Measurements from ENCODE around the gene S1PR2.

S1PR2 gene

DNA sequence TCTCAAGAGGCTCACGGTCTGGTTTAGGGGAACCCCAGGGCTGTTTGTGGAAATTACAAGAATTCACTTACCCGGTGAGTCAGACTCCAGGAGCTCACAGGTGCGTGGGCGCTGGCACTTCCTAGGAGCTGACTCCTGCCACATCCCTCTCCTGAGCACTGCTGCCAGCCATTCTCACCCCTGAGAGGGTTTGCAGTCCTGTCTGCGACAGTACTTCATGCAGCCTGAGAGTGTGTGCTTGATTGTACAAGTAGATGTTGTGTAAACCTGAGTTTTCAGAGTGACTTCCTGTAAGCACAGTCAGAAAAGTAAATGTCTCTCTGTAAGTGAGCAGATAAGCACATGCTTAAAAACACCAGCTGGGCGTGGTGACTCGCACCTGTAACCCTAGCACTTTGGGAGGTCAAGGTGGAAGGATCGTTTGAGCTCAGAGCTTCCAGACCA lies 29.0 kb upstream of the S1PR2 start:
- no peak overlapping the region for H3K4me3 ChIP-seq (ENCODE audit: low read length)
- TF ChIP-seq, protein P1, sequence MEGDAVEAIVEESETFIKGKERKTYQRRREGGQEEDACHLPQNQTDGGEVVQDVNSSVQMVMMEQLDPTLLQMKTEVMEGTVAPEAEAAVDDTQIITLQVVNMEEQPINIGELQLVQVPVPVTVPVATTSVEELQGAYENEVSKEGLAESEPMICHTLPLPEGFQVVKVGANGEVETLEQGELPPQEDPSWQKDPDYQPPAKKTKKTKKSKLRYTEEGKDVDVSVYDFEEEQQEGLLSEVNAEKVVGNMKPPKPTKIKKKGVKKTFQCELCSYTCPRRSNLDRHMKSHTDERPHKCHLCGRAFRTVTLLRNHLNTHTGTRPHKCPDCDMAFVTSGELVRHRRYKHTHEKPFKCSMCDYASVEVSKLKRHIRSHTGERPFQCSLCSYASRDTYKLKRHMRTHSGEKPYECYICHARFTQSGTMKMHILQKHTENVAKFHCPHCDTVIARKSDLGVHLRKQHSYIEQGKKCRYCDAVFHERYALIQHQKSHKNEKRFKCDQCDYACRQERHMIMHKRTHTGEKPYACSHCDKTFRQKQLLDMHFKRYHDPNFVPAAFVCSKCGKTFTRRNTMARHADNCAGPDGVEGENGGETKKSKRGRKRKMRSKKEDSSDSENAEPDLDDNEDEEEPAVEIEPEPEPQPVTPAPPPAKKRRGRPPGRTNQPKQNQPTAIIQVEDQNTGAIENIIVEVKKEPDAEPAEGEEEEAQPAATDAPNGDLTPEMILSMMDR (IDR thresholded peaks at IDR 0.05; ENCODE audit: insufficient read depth, low read depth, low read length, missing control alignments), result no peak
- DNase-seq (ENCODE audit: low read depth), result peak; percentile 96

DNA sequence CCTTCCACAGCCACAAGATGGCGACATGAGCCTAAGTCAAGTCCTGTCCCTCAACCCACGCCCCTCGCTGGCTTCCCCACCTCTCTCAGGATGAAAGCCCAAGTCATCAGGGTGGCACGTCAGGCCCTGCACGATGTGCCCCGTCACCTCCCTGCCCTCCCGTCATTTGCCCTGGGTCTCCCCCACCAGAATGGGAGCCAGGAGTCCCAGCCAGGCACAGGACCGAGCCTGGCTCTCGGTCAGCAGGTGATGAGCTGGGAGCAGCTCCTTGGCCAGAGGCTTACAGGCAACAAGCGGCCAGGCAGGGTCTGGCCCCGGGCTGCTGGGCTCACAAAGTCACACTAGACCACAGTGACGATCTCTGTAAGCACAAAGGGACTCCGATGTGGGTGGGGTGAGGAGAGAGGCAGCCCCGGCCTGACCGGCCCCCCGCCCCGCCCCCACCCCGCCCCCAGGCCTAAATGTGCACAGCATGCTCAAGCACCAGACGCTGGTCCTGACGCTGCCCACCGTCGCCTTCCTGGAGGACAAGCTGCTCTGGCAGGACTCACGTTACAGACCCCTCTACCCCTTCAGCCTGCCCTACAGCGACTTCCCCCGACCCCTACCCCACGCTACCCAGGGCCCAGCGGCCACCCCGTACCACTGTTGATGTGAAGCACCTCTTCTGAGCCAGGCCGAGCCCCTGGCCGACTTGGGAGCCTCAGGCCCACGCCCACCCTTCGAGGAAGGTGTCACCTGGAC lies 28.2 kb upstream of the S1PR2 start:
- H3K4me3 ChIP-seq (ENCODE audit: low read length), result no peak overlapping the region
- peak; percentile 91 for DNase-seq (ENCODE audit: low read depth)
- TF ChIP-seq, protein P1 (IDR thresholded peaks at IDR 0.05; ENCODE audit: insufficient read depth, low read depth, low read length, missing control alignments), result peak; percentile 80

DNA sequence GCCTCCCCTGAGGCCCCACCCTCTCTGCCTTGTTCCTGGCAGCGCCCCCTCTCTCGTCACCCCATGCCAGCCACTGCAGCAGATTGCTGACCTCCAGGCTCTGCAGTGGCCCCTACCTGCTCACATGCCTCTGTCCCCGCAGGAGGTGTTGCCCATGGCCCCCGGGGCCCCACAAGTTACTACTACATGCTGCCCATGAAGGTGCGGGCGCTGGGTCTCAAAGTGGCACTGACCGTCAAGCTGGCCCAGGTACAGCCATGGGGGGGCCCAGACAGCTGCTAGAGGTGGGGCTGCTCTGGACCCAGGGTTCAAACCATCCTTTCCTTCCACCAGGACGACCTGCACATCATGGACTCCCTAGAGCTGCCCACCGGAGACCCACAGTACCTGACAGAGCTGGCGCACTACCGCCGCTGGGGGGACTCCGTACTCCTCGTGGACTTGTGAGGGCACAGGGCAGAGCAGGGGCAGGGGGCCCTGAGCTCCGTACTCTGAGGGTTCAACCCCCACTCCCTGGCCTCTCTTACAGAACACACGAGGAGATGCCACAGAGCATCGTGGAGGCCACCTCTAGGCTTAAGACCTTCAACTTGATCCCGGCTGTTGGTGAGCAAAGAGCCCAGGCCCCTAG lies 27.1 kb upstream of the S1PR2 start:
- no peak for DNase-seq (ENCODE audit: low read depth)
- TF ChIP-seq, protein P1 (IDR thresholded peaks at IDR 0.05; ENCODE audit: insufficient read depth, low read depth, low read length, missing control alignments), result no peak
- H3K4me3 ChIP-seq (ENCODE audit: low read length), result no peak overlapping the region

DNA sequence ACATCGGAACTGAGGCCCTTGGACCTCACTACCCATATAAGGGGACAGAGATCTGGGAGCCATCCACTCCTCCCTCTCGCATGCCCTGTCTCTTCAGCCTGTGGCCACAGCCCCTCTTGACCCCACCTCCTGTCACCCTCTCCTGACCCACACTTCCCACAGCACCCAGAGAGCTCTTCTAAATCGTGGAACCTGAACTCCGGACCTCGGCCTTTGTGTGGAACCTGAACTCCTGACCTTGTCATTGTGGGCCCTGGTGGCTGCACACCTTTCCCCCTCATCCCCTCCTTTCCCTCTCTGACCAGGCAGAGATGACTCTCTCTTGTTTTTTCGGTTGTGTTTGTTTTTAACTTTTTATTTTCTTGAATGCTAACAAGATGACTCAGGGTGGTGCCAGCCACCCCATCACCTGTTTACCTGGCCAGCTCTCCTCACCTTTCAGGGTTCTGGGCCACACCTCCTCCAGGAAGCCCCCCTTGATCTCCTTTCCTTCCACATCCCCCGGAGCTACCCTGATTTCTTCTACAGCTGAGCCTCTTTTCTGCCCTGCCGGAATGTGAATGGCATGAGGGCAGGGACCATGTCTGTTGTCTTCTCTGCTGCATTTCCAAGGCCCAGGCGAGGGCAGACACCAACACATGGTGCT lies 26.0 kb upstream of the S1PR2 start:
- TF ChIP-seq, protein P1 (IDR thresholded peaks at IDR 0.05; ENCODE audit: insufficient read depth, low read depth, low read length, missing control alignments), result no peak
- no peak overlapping the region for H3K4me3 ChIP-seq (ENCODE audit: low read length)
- DNase-seq (ENCODE audit: low read depth), result no peak

DNA sequence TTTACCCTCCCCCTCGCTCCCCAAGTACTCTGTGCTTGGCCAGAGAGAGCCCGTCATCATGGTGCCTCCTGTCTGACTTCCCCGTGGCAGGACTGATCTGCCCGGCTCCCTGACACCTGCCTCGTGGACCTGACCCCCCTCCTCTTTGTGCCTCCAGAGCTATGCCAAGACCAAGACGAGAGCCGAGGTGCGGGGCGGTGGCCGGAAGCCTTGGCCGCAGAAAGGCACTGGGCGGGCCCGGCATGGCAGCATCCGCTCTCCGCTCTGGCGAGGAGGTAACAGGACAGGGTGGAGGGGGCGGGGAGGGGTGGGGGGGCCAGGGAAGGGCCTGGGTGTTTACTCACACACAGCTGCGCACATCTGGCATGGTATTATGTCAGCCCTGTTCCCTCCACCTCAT lies 25.4 kb upstream of the S1PR2 start:
- no peak overlapping the region for H3K4me3 ChIP-seq (ENCODE audit: low read length)
- TF ChIP-seq, protein P1 (IDR thresholded peaks at IDR 0.05; ENCODE audit: insufficient read depth, low read depth, low read length, missing control alignments), result no peak
- DNase-seq (ENCODE audit: low read depth), result no peak

DNA sequence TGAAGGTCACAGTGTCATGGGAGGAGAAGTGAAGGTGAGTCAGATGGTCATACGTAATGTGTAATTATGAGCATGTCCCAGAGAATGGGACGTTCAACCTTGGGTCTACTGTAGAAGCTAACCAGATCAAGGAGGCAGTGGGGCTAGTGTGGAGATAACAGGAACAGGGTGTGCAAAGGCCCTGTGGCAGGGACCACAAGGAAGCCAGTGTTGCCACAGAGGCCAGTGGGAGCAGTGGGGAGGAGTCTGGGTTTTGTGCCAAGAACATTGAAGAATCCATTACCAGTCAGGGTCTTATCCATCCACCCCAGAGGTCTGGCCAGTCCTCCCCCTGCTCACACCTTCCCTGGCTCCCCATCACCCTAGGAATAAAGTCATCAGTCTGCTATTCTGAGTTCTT lies 24.2 kb upstream of the S1PR2 start:
- no peak for DNase-seq (ENCODE audit: low read depth)
- TF ChIP-seq, protein P1 (IDR thresholded peaks at IDR 0.05; ENCODE audit: insufficient read depth, low read depth, low read length, missing control alignments), result no peak
- no peak overlapping the region for H3K4me3 ChIP-seq (ENCODE audit: low read length)
